ENCODE measurements around the gene TXNRD2. TPM values are rescaled to one million over a fixed set of nuclear protein-coding genes. Genes with fewer than 3 reads are reported as not detected.
A peak's percentile ranks its signal among the peaks of the same experiment; 100 is the strongest.

The TXNRD2 gene
- total RNA-seq, 1 experiment from 2014 or later = 22.9 TPM

DNA sequence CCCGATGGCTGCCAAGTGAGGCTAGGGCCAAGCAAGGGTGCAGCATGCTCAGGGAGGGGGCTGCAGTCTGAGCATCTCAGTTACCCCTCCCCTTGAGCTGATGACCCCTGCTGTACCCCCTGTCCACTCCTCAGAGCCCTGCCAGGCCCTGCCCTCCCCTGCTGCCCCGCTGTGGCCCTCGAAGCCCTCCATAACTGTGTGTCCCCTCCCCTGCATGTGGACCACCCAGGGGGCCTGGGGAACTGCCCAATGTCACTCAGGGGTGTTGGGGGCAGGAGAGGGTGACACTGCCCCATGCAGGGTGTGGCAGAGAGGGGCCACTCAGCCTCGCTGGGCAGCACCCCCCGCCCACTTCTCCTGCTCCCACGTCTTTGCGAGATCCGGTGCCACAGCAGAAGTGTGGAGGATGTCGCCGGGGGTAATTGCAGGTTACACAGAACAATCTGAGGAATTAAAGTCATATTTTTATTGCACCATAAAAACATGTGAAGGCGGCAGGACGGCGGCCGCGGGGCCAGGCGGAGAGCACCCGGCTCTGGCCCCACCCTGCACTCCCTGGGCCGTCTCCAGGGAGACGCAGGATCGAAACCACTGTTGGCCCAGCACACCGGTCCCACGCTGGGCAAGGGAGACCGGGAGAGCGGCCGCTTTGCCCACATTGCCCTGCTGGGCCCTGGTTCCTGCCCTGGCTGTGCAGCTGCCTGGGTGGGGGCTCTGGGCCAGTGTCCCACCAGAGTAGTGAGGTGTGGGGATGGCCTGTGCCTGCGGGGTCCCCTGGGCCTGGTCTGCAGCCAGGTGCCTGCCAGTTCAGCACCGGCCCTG lies 68.3 kb downstream of the TXNRD2 start:
- Histone ChIP-seq H3K79me1 (ENCODE audit: insufficient read depth, low read depth, low read length, poor library complexity, severe bottlenecking) (no peaks in the 10 kb centered on the region), H2BK5ac (ENCODE audit: insufficient read length, low read length) (no peak overlapping the region), H3K18ac (ENCODE audit: insufficient read length, low read depth, low read length) (no peak overlapping the region), H3K27ac (ENCODE audit: insufficient read length, low read depth, low read length) (no peak overlapping the region), H3K9ac (ENCODE audit: extremely low read depth, insufficient read length, low read length) (no peak overlapping the region), H3K4me2 (ENCODE audit: insufficient read depth, insufficient read length, low read length) (no peak overlapping the region), H3T11ph (ENCODE audit: low read length) (no peak overlapping the region), H3K9me3 (ENCODE audit: control insufficient read depth, low read depth, low read length) (no peaks in the 10 kb centered on the region), H3K27me3 (ENCODE audit: insufficient read depth, low read length) (no peaks in the 10 kb centered on the region), H4K91ac (ENCODE audit: insufficient read length, low read depth, low read length) (no peak overlapping the region), H4K20me1 (ENCODE audit: control insufficient read depth, insufficient read depth, insufficient read length) (no peaks in the 10 kb centered on the region), H3K23me2 (ENCODE audit: insufficient read length, low read depth, low read length, poor library complexity, severe bottlenecking) (no peaks in the 10 kb centered on the region), H2BK12ac (ENCODE audit: insufficient read length, low read depth, low read length) (no peak overlapping the region), H4K8ac (replicated peaks; ENCODE audit: insufficient read length, low read depth, low read length) (no peak overlapping the region), H3K79me2 (ENCODE audit: insufficient read depth, low read length) (no peaks in the 10 kb centered on the region), H3K4ac (ENCODE audit: low read depth, low read length) (no peak overlapping the region), H2AK5ac (ENCODE audit: insufficient read length, low read length) (no peak overlapping the region), H3K56ac (ENCODE audit: insufficient read length, low read depth, low read length) (no peak overlapping the region), H4K5ac (ENCODE audit: insufficient read length, low read depth, low read length) (no peak overlapping the region), H2AFZ (ENCODE audit: low read length) (no peak overlapping the region), H2BK15ac (ENCODE audit: low read depth, low read length) (no peak overlapping the region), H2BK120ac (ENCODE audit: low read depth, low read length, poor library complexity, severe bottlenecking) (no peak overlapping the region), H2BK20ac (ENCODE audit: low read depth, low read length, poor library complexity, severe bottlenecking) (no peak overlapping the region), H3K14ac (ENCODE audit: insufficient read depth, low read length) (peak overlapping the region; percentile 34; the same call in 1 of the 2 replicates), H3K23ac (ENCODE audit: insufficient read length, low read depth, low read length) (no peak overlapping the region), H3K4me1 (ENCODE audit: insufficient read depth, low read length) (no peaks in the 10 kb centered on the region; the same call in 1 of the 2 replicates)
- no peak overlapping the region for H3K4me3 Mint-ChIP-seq
- H3K9me3 Mint-ChIP-seq = no peaks in the 10 kb centered on the region
- no peak for TF ChIP-seq CTCF (conservative IDR thresholded peaks at IDR 0.05)
- H3K27ac Mint-ChIP-seq = no peak overlapping the region
- H3K27me3 Mint-ChIP-seq (ENCODE audit: low read depth) = no peaks in the 10 kb centered on the region
- WGBS (ENCODE audit: extremely low coverage, insufficient read length, low lambda C conversion rate) = no CpG with 5 or more reads among the region's 27 CpGs
- H3K36me3 Mint-ChIP-seq (ENCODE audit: insufficient read depth in 1 of 3, low read depth in 3 of 3) = no peaks in the 10 kb centered on the region
- DNase-seq = no peak
- H3K4me1 Mint-ChIP-seq = peaks cover 11 to 17% of the 10 kb centered on the region in 2 experiments
